Activated CD4-positive, CD25-positive, alpha-beta regulatory T cell (primary cell): Measurements from ENCODE around the gene MGME1.

Source experiments
- DNase-seq, 4 experiments: peaks; one replicate each; lab custom pipeline; 2025; lab: John Stamatoyannopoulos, UW

The MGME1 gene

GRCh38 chr20:17940224-17940971 is 28.4 kb upstream of the MGME1 start:
- no peak for DNase-seq

GRCh38 chr20:17941087-17941825 is 27.6 kb upstream of the MGME1 start:
- no peak for DNase-seq

- no peak for DNase-seq
These were observed 27.0 kb upstream of the MGME1 start for GRCh38 chr20:17941826-17942196.

- no peak for DNase-seq
These were observed 25.5 kb upstream of the MGME1 start for GRCh38 chr20:17943343-17943742.

- DNase-seq, result no peak
These were observed 23.9 kb upstream of the MGME1 start for GRCh38 chr20:17944854-17945474.

- no peak for DNase-seq
These were observed 22.8 kb upstream of the MGME1 start for GRCh38 chr20:17946040-17946439.

GRCh38 chr20:17946572-17947473 is 22.0 kb upstream of the MGME1 start:
- DNase-seq, result no peak

- DNase-seq, result no peak
These were observed 21.4 kb upstream of the MGME1 start for GRCh38 chr20:17947474-17947815.

- no peak for DNase-seq
These were observed 20.4 kb upstream of the MGME1 start for GRCh38 chr20:17948442-17948841.

- DNase-seq, result no peak
These were observed 18.9 kb upstream of the MGME1 start for GRCh38 chr20:17949899-17950298.

- no peak for DNase-seq
These were observed 18.1 kb upstream of the MGME1 start for GRCh38 chr20:17950670-17951069.

GRCh38 chr20:17951323-17951722 is 17.5 kb upstream of the MGME1 start:
- DNase-seq, result no peak

- DNase-seq, result no peak
These were observed 15.8 kb upstream of the MGME1 start for GRCh38 chr20:17952692-17953684.

- no peak for DNase-seq
These were observed 14.9 kb upstream of the MGME1 start for GRCh38 chr20:17953935-17954334.

GRCh38 chr20:17955302-17955701 is 13.5 kb upstream of the MGME1 start:
- DNase-seq, result no peak

GRCh38 chr20:17956099-17956685 is 12.6 kb upstream of the MGME1 start:
- no peak for DNase-seq

- DNase-seq, result no peak
These were observed 11.1 kb upstream of the MGME1 start for GRCh38 chr20:17957505-17958363.

GRCh38 chr20:17958373-17959256 is 10.2 kb upstream of the MGME1 start:
- DNase-seq, result no peak

- no peak for DNase-seq
These were observed 9.6 kb upstream of the MGME1 start for GRCh38 chr20:17959257-17959627.
